ENCODE results near the gene PRKCE.

Gene PRKCE

DNA sequence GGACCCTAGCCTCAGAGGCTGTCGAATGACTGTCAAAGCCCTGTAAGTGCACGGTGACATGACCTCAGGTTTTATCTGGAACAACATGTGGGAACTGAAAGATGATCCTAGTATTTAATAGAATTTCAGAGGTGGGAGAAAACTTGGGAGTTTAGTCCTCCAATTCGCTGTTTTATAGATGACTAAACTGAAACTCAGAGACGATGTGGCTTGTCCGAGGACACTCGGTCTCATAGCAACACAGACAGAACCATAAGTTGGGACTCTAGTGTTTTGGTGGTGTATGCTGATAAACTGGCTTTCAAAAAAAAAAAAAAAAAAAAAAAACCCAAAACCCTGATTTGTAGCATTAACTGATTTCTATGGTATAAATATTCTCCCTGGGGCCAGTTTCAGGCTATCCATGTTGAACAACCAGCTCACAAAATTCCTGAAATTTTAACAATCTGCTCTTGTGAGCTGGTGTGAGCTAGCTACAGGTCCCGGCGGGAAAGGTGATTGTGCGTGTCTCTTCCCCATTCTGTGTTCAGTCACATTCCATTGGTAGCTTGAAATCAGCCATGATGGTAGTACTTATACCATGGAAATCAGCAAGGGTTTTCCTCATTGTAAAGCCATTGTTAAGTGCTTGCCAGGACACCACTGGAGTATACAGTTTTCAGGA, 450.2 kb downstream of the PRKCE start:
- DNase-seq, result no peak

- no peak for DNase-seq
Observed at GRCh38 chr2:46106690-46107089, 455.2 kb downstream of the PRKCE start.

GRCh38 chr2:46114996-46115395, 463.5 kb downstream of the PRKCE start:
- DNase-seq, result no peak

DNA sequence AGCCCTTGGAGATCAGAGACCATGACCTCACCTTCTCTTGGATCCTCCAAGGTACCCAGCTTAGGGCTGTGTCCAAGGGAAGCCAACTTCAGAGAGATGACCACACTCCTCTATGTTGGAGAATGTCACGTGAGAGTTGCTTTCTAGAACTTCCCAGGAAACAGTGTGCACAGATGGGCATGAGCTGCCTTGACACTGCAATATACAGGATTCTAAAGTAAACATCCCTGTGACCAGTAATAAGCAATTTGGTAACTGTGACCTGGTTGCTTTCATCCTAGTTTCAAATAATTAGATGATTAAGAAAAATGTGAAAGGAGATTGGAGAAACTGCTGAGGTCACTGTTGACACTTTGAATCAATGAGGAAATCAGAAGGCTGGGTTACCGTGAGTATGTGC, 464.7 kb downstream of the PRKCE start:
- DNase-seq, result no peak

GRCh38 chr2:46116553-46116991, 465.1 kb downstream of the PRKCE start:
- no peak for DNase-seq

GRCh38 chr2:46117379-46117778, 465.9 kb downstream of the PRKCE start:
- no peak for DNase-seq

GRCh38 chr2:46117994-46118393, 466.5 kb downstream of the PRKCE start:
- no peak for DNase-seq

DNA sequence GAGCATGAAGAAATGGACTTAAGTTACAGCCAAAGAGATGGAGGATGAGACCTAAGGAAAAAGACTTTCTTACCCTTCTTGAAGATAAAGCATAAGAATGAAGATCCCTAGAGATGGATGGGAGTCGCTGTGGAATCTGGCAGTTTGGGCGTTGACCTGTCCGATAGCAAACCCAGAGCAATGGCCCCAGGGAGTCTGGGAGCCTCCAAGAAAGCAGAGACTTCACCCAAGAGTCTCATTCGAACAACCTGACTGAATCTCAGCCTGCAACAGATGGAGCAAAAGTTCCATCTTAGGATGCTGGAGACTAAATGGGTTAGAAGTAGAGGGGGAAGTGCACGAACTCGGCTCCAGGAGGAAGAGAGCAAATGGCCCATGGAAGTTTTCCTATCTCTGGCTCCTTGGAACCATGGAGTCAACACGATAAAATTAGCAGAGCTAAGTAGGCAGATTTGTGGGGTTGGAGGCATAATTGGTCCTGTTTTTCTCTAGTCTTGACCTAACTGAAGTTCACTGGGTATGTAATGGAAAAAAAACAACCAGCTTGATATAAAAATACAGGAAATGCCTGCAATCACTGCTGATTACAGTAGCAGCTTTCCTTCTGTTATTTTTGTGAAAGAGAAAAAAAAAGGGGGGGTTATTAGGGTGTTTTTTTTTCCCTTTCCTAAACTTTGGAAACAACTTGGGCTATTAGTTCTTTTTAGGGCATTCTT, 467.3 kb downstream of the PRKCE start:
- no peak for DNase-seq

- DNase-seq, result no peak
Observed at GRCh38 chr2:46119453-46119852, 468.0 kb downstream of the PRKCE start.

DNA sequence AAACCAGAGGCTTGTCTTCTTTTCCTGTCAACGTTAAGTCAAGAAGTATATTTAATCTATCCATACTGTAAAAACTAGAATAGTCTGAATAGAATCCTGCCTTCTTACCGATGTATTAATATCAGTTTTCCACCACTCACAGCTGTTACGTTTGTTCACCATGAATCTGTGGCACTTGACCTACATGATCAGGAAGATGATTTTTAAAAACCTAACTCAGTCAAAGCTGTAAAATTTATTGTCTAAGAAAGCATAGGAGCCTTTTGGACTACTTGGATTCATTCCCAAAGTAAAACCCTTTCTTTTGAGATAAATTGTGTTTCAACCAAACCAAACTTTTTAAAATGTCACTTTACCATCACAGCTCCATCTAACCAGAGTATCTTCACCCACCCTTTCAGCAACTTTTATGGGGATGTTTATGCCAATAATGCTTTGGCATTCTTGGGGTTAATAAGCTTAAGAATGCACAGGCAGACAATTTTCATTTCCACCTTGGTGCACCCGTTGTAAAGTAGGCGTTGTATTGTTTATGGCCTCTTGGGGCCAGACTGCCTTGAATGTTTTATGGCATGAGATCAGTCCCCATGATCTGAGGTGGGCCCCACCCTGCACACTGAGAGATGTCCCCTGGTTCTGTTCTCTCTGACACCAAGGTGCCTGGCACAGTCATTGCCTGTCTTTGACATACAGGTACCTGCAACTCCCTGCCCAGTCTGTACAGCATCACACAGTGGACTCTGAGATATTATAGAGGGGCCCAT, 469.5 kb downstream of the PRKCE start:
- no peak for DNase-seq

- DNase-seq, result no peak
Observed at GRCh38 chr2:46122318-46122976, 471.0 kb downstream of the PRKCE start.

GRCh38 chr2:46123013-46123412, 471.5 kb downstream of the PRKCE start:
- no peak for DNase-seq

DNA sequence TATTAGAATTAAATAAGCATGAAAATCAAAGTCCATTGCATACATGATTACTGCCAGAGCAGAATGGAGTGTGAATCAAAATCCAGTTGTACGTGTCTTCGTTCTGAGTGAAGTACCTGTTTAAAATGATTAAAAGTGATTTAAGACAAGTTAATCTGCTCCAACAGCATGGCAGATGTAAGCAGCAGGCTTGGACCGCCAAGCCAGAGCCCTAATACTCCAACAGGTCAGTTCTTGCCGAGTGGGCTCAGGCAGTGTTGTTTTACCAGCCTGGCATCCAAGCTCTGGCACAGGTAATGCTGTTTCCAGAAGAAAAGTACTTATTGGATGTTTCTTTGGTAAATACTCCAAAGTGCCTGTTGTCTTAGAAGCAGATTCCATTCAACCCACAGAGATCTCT, 474.3 kb downstream of the PRKCE start:
- no peak for DNase-seq

DNA sequence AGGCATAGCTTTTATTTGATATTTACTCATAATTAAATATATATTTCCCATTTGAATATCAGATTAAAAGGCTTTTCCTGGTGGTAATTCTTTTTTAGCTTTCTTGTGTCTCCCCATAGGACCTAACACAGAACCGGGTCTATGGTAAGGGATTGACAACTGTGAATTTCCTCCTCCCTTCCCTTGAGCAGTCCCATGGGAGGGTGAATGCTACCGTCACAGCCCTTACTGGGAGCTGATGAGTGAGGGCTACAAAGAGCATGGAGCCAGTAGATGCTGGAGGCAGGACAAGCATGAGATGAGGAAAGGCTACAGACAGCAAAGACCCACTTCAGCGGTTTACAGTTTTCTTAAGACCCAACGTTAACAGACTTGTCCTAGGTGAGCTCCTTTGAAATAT, 475.1 kb downstream of the PRKCE start:
- DNase-seq, result no peak

GRCh38 chr2:46127176-46127575, 475.7 kb downstream of the PRKCE start:
- no peak for DNase-seq

- no peak for DNase-seq
Observed at GRCh38 chr2:46130511-46130910, 479.0 kb downstream of the PRKCE start.

DNA sequence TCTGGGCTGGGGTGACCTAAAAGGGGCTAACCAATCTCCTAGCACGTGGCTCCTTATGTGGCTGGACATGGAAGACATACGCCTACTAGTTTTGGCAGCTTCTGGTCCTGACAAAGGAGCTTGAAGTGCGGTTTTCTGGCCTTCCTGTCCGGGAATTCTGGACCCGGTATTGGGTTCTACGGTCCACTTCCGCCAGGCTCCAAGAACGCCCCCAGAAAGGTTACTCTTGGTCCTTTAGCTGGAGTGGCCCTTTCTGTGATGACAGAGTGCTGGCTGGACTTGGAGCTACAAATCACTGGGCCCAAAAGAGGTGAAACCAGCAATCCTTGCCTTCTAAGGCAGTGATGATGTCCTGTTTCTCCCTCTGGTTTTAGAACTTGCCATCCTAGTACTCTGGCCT, 481.5 kb downstream of the PRKCE start:
- no peak for DNase-seq

DNA sequence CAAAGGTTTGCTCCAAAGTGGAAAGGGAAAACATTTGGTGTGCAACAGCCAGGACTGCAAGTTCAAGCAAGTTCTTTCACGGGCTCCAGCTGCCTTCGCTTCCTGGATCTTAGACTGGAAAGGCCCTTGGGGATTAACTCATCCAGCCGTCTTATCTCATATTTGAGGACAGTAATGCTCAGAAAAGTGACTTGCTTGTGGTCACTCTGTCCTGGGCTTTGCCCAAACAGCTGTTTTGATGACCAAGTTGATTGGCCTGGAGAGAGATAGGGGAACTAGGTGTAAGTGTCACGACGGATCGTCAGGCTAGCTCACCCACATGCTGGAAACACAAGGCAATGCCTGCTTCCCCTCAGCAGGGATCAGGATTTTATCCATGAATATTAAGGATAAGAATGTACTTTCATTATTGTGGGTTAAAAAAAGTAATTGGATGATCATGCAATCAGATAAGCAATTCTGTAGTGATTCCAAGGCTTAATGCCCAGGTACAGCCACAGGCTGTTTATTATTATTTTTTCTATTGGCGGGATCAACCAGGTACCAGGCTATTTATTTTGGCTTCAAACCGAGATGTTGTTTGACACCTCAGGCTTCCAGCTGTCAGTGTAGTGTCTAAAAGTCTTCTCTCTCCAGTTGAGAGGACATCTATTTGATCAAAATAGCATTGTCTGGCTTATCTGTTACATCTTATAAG, 483.2 kb downstream of the PRKCE start:
- DNase-seq, result no peak

DNA sequence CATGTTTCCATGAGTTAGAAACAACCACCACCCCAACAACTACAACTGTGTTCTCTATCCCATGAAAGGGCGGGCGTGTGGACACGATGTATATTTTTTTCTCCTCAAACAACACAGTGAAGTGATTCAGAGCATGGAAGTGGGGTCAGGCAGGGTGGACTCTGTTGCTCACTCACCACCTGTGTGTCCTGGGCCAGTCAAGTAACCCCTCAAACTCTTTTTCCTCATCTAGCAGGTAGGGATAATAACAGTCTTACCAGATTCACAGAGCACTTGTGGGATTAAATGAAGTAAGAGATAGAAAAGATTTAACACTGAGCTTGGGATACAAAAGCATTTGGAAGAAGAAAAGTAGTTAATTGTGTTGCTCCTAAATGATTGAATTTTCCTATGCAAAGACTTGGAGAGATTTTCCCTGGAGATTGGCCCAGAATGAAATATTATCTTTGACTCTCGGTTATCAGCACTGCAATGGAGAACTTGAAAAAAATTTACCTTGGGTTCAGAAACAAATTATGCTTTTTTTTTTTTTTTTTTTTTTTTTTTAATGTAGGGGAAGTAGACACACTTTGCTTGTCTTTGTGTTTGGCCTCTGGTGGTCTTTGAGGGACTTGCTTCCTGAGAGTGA, 483.9 kb downstream of the PRKCE start:
- DNase-seq, result no peak

DNA sequence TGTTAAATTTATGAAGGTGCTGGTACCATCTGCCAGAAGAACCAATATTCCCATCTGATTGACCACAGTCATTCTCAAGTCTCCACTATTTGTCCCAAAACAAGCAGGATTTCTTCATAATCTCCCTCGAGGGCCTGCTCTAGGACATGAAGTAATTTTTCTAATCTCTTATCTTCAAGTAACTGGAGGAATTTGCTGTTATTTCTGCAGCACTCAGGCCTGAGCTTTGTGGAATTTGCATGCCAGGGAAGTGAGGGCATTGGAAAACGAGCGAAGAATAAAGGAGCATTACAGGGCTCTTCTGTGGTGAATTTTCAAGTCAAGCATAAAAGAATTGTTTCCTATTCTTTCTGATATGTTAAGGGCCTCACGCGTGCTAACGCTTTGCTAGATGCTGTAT, 484.5 kb downstream of the PRKCE start:
- DNase-seq, result no peak

- no peak for DNase-seq
Observed at GRCh38 chr2:46136481-46136880, 485.0 kb downstream of the PRKCE start.

GRCh38 chr2:46136953-46137352, 485.5 kb downstream of the PRKCE start:
- no peak for DNase-seq
